CD4-positive, alpha-beta T cell treated with Interleukin-15 for 1 hour (primary cell): Measurements from ENCODE around the gene DVL3.
A peak's percentile ranks its signal among the peaks of the same experiment; 100 is the strongest.
"Not testable (repeated sequence)": the region's sequence is repeated elsewhere in the genome, so short reads cannot be mapped to it uniquely, and the experiment has no call there.

Experiments
- DNase-seq: peaks from one replicate; pipeline ENCODE4 v3.0.0-alpha.2; 2020

DVL3 gene

DNA sequence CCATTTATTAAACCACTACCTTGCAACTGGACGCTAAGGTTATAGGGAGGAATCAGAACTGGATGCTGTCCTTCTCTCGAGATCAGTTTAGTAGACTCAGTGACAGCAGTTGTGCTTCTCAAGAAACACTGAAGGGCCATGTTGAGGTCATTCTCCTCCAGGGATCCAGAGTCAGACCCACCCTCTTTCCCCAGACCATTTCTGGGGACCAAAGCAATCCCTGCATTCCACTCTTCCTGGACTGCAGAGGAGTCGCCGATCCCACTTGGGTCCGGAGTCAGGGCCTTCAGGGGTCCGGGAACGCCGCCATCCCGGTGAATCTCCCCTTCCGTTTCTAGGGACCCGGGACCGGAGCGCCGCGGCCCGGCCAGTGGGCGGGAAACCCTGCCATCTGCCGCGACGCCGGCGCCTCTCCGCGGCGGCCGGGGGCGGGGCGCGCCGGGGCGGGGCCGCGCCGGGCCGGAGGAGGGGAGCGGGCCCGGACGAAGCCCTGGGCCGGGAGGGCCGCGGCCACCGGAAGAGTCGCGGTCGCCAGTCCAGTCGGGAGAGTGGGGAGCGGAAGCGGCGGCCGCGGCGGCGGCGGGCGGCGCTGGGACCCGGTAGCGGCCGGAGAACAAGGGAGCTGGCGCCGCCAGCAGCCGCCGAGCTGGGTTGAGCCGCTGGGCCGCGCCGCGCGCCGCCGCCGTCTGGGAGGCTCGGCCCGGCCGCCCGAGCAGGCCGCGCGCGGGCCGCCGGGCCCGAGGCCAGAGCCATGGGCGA, at the start of gene DVL3:
DVL3 (plus strand) TSS at position 493 of the 759 bp plus-strand sequence; CDS start at position 752, 259 bp downstream.
- DNase-seq, result peak; percentile 45

DNA sequence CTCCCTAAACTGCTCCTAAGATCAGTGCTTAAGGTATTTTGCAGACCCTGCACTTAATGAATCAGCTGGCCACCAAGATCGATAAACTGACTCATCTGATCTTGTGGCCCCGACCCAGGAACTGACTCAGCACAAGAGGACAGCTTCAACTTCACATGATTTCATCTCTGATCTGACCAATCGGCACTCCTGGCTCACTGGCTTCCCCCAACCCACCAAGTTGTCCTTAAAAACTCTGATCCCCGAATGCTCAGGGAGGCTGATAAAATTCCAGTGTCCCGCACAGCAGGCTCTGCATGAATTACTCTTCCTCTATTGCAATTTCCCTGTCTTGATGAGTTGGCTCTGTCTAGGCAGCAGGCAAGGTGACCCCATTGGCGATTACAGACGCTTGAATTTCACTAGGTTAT, 44.9 kb upstream of the DVL3 start:
- DNase-seq, result no peak

DNA sequence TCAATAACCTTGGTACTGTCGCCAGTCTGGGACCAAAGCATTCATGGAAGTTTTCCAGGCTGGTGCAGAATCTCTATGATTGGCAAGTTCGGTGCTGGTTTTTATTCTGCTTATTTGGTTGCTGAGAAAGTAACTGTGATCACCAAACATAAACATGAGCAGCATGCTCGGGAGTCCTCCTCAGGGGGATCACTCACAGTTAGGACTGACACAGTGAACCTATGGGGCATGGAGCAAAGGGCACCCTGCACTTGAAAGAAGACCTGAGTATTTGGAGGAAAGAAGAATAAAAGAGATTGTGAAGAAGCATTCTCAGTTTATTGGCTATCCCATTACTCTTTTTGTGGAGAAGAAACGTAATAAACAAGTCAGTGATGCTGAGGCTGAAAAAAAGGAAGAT, 39.2 kb upstream of the DVL3 start:
- no peak for DNase-seq

DNA sequence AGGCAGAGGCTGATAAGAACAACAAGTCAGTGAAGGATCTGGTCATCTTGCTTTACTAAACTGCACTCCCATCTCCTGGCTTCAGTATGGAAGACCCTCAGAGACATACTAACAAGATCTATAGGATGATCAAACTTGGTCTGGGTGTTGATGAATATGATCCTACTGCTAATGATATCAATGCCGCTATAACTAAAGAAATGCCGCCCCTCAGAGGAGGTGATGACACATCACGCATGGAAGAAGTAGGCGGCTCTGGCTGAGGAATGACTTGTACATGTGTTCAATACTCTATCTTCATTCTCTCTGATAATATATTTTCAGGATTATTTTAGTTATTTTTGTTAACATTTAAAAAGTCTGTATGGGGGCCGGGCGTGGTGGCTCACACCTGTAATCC, 37.5 kb upstream of the DVL3 start:
- no peak for DNase-seq

DNA sequence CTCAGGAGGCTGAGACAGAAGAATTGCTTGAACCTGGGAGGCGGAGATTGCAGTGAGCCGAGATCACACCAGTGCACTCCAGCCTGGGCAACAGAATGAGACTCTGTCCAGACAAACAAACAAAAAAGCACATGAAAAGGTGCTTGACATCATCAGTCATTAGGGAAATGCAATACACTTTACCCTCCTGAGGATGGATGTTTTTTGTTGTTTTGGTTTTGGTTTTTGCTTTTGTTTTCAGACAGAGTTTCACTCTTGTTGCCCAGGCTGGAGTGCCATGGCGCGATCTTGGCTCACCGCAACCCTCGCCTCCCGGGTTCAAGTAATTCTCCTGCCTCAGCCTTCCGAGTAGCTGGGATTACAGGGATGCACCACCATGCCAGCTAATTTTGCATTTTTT, 34.1 kb upstream of the DVL3 start:
- not testable (repeated sequence) for DNase-seq

DNA sequence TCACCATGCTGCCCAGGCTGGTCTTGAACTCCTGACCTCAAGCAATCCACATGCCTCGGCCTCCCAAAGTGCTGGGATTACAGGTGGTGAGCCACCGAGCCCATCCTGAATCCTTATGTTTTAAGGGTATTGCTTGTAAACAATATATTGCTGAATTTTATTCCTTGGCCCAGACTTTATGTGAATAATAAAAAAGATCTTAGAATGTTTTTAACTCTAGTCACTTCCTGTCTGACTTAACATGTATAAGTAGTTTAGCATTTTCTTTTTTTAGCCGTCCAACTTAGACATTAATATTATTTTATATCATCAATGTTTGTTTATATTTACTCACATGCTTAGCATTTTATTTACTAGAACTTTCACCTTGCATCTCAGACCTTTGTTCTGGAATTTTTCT, 29.2 kb upstream of the DVL3 start:
- DNase-seq, result no peak

DNA sequence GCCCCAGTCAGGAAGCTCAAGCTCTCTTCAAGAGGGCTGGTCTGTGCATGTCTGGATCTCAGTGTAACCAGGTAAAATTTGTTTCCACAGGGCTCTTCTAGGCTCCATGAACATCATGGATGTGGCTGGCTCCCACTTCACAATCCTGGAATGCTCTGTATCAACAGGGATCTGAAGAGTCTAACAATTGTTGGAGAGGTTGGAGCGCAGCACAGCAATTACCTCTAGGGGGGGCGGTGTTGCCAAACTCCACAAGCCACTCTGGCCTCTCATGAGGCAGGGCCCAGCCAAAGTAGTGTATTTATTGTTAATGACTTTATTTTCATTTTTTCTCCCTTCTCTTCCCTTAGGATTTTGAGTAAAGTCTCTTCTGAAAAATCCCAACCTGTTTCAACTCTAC, 26.2 kb upstream of the DVL3 start:
- DNase-seq, result no peak

DNA sequence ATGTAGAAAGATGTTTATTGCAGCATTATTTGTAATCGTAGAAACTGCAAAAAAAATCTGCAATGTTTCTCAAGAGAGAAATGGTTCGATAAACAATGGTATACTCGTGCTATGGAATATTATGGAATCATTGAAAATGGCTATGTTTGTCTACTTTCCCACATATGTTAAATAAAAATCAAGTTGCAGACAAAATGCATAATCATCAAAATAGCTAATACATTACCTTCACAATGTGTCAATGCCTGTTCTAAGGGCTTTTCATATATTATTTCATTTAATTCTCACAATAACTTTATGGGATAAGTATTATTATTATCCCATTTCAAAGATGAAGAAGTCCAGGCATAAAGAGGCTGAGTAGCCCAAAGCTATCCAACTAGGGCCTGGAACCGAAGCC, 22.2 kb upstream of the DVL3 start:
- no peak for DNase-seq

DNA sequence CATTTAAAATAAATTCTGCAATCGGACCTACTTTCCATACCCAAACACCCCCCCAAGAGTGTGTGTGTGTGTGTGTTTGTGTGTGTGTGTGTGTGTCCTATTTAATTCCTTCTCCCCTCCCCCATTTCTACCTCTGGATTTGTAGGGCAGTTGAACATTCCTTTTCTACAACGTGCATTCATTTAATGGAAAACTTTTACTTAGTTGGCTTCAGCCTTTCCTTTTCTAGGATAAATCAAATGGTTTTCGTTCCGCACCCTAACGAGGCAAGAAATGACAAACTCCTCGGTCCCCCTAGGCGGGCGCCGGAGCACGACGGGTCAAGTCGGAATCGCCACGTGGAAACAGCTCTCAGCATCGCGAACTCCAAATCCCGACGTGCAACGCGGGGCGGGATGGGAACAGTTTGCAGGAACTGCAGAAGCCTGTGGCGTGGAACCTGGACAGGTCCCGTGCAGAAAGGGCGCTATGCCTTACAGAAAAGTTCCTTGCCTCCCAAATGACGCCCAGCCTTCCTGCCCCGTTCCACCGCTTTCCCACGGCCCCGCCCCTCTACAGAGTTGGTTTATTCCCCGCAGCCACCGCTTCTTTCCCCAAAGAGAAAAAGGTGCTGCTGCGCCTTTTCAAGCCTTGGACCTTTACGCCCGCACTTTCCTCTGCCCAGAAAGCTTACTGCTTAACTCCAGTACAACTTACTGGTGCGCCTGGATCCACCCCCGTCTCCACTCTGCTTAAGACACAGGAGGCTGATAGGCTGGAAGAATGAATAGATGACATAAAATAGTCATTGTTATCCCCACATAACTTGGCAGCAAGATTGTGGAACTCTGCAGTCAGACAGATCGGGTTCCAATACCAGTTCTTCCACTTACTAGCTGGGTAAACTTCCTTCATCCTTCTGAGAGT, 21.1 kb upstream of the DVL3 start:
- DNase-seq, result peak; percentile 43

DNA sequence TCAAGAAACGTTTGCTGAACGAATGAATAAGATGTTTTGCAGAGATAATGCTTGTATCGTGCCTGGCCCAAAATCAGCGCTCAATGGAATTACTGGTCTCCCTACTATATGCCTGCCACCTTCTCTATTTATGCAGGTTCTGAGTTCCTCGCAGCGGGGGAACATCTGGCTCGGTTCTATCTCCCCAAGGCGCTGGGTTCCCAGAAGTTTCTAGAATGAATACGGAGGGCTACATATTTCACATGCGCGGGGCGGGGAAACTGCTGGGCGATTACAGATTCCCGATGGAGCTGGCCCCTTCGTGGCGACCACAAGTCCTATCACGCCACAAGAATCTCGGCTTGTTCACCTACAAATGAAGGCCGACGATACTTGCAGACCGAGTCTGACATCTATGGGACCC, 20.4 kb upstream of the DVL3 start:
- DNase-seq, result no peak

DNA sequence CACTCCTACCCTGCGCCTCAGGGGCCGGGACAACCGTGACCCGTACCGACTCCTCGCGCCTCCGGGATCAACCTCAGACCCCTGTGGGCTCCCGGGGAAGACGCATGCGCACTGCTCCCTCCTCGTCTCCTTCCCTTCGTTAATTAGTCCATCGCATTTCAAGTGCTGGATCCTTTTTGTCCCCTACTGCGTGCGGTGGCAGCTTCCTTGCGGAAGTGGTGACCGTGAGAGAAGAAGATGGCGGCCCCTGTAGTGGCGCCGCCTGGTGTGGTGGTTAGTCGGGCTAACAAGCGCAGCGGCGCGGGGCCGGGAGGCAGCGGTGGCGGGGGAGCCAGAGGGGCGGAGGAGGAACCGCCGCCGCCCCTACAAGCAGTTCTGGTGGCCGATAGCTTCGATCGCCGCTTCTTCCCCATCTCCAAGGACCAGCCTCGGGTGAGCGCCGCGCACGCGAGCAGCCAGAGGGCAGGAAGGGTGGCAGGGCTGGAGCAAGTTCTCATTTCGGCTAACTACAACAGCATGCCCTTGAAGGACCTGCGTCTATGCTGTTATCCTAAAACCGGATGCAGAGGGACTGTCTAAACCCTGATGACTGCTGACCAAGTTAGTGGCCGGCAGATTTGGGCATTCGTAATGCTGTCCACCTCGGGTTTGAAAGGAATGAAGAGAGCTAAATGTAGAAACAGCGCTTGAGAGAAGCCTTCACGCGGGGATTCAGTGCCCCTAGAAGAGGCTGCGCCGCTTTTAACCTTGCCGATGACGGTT, 19.8 kb upstream of the DVL3 start, which contains the start of gene EIF2B5:
EIF2B5 (plus strand) TSS at position 210 of the 762 bp plus-strand sequence; CDS start at position 238, 28 bp downstream.
- peak; percentile 90 for DNase-seq

DNA sequence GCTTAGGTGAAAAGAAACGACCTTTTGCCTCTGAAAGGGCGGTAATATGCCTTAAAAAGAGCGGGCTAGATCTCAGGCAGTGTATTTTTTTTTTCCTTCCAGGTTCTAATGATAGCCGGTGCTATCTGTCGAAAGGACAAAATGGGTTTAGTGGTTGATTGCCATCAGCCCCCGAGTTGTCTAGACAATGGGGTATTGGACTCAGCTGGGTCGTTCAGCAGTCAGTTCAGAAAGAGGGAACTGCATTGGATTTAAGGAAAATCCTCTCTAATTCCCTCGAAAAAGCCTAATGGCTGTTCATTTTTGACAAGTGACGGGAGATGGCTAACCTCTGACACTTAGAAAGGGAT, 19.3 kb upstream of the DVL3 start:
- DNase-seq, result no peak

DNA sequence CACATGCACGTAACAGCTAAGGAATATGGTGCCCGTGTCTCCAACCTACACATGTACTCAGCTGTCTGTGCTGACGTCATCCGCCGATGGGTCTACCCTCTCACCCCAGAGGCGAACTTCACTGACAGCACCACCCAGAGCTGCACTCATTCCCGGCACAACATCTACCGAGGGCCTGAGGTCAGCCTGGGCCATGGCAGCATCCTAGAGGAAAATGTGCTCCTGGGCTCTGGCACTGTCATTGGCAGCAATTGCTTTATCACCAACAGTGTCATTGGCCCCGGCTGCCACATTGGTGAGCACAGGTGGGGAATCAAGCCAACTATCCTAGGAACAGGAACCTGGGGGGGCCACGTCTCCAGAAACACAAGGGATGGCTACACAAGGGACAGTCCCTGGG, 14.7 kb upstream of the DVL3 start:
- DNase-seq, result no peak

DNA sequence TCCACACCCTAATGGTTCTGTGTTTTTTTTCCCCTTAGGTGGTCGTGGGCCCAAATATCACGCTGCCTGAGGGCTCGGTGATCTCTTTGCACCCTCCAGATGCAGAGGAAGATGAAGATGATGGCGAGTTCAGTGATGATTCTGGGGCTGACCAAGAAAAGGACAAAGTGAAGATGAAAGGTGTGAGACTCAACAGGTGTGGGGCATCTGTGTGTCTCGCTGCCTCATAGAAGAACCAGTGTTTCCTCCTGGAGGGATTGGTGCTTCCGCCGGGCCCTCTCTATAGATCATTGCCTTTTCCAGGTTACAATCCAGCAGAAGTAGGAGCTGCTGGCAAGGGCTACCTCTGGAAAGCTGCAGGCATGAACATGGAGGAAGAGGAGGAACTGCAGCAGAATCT, 13.0 kb upstream of the DVL3 start:
- DNase-seq, result no peak

DNA sequence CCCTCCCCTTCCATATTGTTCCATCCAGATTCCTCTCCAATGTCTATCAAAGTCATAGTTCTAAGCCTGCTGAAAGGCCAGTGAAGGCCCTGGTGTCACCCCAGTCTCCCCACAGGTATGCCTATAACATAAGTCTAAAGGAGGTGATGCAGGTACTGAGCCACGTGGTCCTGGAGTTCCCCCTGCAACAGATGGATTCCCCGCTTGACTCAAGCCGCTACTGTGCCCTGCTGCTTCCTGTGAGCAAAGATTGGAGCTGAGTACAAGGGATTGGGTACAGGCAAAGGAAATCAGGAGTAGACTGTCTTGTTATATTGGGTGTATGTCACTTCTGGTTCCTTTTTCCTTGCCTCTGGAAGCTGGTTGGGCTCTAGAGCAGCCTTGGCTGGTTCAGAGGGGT, 11.8 kb upstream of the DVL3 start:
- no peak for DNase-seq

DNA sequence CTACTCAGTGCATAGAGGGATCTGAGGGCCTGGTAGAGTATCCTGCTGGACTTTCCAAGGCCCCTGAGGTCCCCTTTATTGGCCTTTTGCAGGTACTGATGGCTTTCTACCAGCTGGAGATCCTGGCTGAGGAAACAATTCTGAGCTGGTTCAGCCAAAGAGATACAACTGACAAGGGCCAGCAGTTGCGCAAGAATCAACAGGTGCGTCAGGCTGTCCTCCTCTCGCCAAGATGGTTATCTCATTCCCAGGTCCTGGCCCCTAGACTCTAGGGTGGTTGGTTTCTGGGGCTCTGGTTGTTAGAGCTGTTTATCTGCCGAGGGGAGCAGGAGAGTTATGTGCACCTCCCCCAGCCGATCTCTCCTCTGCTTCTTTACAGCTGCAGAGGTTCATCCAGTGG, 10.7 kb upstream of the DVL3 start:
- no peak for DNase-seq

DNA sequence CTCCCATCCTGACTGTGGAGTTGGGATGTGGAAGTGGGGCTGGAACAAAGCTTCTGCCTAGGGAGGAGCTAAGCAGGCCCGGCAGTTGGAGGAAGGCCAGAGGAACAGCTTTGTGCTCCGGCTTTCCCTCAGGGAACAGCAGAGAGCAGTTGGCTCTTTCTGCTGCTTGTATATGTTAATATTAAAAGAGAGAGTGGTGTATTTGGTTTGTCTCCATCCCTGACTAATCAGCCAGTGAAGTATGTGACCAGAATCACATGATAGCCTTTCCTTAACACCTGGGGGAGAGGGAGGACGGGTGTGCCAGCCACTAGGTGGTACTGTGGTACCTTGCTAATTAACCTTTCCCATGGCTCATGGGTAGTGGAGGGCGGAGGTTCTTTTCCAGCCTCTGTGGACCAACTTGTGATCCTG, 10.1 kb upstream of the DVL3 start:
- DNase-seq, result peak; percentile 31

DNA sequence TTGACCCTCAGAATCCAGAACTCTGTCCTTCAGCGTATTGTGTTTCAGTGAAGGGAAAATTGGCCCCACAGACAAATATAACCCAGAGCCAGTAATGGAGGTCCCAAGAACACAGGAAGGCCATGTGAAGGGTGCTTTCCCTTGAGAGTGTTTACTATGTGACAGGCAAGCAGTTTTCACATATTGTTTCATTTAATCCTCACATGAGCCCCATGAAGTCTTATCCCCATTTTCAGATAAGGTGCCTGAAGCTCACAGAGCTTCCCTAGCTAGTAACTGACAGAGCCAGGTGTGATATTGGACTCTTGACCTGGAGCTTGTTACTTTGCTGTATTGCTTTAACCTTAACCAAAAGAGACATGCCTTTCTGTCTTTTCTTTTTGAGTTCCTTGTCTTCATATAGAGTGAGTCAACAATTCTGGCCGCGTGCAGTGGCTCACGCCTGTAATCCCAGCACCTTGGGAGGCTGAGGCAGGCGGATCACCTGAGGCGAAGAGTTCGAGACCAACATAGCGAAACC, 9.4 kb upstream of the DVL3 start:
- DNase-seq, result no peak

DNA sequence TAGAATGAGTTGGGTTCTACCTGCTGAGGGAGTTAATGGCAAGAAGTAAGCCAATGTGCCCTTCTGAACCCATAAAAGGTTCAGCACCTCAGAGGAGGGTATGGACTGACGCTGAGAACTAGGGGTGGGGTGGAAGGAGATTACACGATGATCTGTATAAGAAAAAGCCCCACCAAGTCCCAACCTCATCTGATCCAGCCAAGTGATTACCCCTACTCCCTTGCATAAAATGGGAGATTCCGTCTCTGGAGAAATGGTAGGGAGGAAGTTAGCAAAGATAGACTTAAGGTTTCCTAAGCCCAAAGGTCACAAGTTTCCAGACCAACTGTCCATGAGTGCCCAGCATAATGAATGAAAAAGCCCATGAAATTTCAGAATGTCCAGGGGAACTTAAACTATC, 7.1 kb upstream of the DVL3 start:
- no peak for DNase-seq

DNA sequence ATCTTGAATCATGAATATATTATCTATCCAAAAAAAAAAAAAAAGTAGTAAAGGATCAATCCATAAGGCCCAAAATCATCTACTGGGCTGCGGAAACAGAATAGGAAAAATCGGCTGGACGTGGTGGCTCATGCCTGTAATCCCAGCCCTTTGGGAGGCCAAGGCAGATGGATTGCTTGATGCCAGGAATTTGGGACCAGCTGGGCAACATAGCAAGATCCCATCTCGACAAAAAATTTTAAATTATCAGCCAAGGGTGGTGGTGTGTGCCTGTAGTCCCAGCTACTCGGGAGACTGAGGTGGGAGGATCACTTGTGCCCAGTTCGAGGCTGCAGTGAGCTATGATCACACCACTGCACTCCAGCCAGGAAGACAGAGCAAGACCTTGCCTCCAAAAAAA, 6.1 kb upstream of the DVL3 start:
- DNase-seq, result no peak

DNA sequence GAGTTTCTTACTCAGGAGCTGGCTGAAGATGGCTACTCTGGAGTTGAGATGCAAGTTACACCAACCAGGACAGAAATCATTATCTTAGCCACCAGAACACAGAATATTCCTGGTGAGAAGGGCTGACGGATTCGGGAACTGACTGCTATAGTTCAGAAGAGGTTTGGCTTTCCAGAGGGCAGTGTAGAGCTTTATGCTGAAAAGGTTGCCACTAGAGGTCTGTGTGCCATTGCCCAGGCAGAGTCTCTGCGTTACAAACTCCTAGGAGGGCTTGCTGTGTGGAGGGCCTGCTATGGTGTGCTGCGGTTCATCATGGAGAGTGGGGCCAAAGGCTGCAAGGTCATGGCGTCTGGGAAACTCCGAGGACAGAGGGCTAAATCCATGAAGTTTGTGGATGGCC, 5.4 kb upstream of the DVL3 start:
- DNase-seq, result not testable (repeated sequence)

DNA sequence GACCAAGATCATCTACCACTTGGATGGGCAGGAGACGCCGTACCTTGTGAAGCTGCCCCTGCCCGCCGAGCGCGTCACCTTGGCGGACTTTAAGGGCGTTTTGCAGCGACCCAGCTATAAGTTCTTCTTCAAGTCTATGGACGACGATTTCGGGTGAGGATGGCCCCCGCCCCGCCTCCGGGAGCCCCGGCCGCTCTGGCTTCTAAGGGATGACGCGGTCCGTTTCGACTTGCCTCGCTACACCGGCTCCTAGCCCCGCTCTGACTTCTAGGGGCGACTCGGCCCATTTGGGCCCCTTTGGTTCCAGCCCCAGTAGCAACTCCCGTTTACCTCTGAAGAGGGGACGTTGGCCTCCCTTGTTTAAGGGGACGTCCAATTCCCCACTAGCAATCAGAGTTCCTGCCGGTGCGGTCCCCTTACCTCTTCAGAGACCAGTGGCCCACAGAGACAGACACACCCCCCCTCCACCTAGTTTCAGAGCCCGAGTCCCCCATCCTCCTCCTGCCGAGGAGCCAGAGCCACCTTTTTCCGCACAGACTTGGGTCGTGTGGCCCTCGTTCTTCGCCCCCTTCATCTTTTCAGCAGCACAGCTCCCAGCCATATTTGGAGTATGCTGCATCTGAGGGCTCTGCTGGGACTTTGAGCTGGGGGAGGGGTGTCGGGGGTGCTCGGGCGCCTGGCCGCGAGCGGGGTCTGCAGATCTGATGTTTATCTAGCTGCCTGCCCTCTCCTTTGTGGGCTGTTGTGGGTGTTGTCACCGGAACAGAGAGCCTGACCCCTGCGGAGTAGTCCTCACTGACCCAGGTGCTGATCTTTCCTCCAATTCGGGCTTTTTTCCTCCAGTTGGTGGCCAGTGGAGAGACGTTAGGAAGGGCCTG, 706 bp downstream of the DVL3 start:
- no peak for DNase-seq
